ENCODE data around the gene POLR3B.

DNA sequence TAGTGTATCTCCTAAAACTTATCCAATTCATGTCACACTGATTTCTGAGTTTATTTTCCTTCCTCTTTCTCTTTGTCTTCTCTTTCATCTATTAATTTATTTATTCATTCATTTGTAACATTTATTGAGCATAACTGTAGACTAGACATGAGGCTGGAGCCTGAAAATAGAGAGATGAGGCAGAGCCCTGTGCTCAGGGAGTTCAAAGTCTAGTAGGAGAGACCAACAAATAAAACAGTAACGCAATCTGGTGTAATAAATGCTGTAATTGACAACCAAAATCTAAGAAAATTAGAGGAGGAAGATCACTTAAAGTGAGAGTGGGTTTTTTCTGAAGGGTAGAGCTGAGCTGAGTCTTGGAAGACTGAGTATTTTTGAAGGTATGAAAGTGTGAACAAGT lies 87.5 kb downstream of the POLR3B start:
- no peak for TF ChIP-seq POLR2A (IDR thresholded peaks at IDR 0.05)
- TF ChIP-seq, protein P1, sequence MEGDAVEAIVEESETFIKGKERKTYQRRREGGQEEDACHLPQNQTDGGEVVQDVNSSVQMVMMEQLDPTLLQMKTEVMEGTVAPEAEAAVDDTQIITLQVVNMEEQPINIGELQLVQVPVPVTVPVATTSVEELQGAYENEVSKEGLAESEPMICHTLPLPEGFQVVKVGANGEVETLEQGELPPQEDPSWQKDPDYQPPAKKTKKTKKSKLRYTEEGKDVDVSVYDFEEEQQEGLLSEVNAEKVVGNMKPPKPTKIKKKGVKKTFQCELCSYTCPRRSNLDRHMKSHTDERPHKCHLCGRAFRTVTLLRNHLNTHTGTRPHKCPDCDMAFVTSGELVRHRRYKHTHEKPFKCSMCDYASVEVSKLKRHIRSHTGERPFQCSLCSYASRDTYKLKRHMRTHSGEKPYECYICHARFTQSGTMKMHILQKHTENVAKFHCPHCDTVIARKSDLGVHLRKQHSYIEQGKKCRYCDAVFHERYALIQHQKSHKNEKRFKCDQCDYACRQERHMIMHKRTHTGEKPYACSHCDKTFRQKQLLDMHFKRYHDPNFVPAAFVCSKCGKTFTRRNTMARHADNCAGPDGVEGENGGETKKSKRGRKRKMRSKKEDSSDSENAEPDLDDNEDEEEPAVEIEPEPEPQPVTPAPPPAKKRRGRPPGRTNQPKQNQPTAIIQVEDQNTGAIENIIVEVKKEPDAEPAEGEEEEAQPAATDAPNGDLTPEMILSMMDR (IDR thresholded peaks at IDR 0.05), result no peak

Measured in esophagus squamous epithelium (tissue), 4 donors.